ENCODE measurements around the gene GDA.

Gene GDA

DNA sequence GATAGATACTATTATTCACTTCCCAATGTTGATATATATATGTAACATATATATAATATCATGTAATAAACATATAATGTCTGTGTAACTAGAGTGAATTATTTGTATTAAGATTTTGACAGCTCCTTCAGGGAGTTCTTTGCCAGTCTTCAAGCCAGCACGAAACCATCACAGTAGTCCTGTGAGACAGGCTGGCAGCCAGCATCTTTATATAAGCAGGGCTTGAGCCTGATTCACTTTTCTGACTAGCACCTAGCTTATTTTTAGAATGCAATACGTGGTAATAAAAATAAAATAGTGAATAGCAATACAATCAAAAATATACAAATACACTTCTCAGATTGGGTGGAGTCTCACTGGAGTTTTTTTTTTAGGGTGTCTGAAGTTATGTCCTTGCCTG is 20.7 kb upstream of the GDA start:
- no peak overlapping the region for H3K9ac ChIP-seq (ENCODE audit: low read length)

DNA sequence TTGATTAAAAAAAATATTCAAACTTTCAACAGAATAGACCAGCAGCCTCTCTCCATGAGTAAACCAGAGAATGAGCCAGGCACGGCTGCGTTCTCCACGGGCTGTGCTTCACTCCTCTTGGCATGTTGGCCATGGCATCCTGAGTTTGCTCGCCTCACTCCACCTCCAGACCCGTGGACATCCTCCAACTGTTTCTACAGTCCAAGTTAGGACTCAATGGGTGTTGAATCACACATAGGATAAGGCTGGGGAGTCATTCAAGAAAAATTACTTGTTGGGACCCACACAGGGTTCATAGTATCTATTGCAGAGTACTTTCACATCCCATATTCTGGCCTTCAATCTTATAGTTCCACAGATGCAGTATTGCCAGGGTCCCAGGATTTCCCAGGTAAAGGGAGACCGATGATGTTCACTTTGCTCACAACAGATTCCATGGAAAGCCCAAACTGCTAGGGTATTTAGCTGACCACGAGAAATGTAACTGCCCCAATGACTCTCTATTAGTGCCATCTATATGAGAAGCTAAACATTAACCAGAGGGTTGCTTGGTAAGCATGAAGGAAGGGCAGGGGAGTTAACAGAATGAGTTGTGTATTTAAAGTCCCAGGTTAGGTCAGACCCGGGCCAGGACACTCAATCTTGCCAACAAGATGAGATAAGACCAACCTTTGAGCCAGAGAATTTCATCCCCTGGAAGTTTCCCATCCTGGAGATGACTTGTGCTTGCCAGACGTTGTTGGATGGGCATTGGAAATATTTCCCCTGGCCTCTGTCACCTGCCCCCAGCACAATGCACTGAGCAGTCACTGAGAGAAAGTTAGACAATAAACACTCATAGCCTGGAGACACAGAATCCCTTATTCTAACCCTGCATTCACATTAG is 19.7 kb upstream of the GDA start:
- H3K9ac ChIP-seq (ENCODE audit: low read length): no peak overlapping the region
- H3K36me3 ChIP-seq (replicated peaks; ENCODE audit: insufficient read depth, low read length): no peaks in the 10 kb centered on the region
- no peak overlapping the region for H2AFZ ChIP-seq (ENCODE audit: low read length)
- H3K79me2 ChIP-seq (ENCODE audit: low read length): no peaks in the 10 kb centered on the region
- no peak for TF ChIP-seq EZH2 (optimal IDR thresholded peaks at IDR 0.05; ENCODE audit: low read depth, low read length)
- TF ChIP-seq, protein P1, sequence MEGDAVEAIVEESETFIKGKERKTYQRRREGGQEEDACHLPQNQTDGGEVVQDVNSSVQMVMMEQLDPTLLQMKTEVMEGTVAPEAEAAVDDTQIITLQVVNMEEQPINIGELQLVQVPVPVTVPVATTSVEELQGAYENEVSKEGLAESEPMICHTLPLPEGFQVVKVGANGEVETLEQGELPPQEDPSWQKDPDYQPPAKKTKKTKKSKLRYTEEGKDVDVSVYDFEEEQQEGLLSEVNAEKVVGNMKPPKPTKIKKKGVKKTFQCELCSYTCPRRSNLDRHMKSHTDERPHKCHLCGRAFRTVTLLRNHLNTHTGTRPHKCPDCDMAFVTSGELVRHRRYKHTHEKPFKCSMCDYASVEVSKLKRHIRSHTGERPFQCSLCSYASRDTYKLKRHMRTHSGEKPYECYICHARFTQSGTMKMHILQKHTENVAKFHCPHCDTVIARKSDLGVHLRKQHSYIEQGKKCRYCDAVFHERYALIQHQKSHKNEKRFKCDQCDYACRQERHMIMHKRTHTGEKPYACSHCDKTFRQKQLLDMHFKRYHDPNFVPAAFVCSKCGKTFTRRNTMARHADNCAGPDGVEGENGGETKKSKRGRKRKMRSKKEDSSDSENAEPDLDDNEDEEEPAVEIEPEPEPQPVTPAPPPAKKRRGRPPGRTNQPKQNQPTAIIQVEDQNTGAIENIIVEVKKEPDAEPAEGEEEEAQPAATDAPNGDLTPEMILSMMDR (IDR thresholded peaks at IDR 0.05; ENCODE audit: low read length): no peak
- no peak for TF ChIP-seq EZH2phosphoT487 (IDR thresholded peaks at IDR 0.05; ENCODE audit: low read length)
- no peaks in the 10 kb centered on the region for H4K20me1 ChIP-seq (ENCODE audit: insufficient read depth, low read length)
- no peaks in the 10 kb centered on the region for H3F3A ChIP-seq (ENCODE audit: insufficient read depth, low read length)
- H3K4me1 ChIP-seq (ENCODE audit: low read length): no peaks in the 10 kb centered on the region
- H3K27me3 ChIP-seq (replicated peaks; ENCODE audit: insufficient read depth, low read length): no peaks in the 10 kb centered on the region
- no peaks in the 10 kb centered on the region for H3K9me3 ChIP-seq (replicated peaks; ENCODE audit: insufficient read depth, low read length)
- H3K4me3 ChIP-seq (ENCODE audit: low read length): no peak overlapping the region
- no peak overlapping the region for H3K27ac ChIP-seq (ENCODE audit: low read length)
- H3K4me2 ChIP-seq (ENCODE audit: low read depth, low read length): no peak overlapping the region
- H3K9me2 ChIP-seq (replicated peaks; ENCODE audit: insufficient read depth, low read length): no peaks in the 10 kb centered on the region
- no peak for DNase-seq

More for the DNA sequence above, 20.7 kb upstream of the GDA start:
- H3K27me3 ChIP-seq (replicated peaks; ENCODE audit: insufficient read depth, low read length): no peaks in the 10 kb centered on the region
- no peaks in the 10 kb centered on the region for H3K9me2 ChIP-seq (replicated peaks; ENCODE audit: insufficient read depth, low read length)
- H3K27ac ChIP-seq (ENCODE audit: low read length): no peak overlapping the region
- H3K4me2 ChIP-seq (ENCODE audit: low read depth, low read length): no peak overlapping the region
- no peak for TF ChIP-seq EZH2phosphoT487 (IDR thresholded peaks at IDR 0.05; ENCODE audit: low read length)
- TF ChIP-seq, protein P1 (IDR thresholded peaks at IDR 0.05; ENCODE audit: low read length): no peak
- TF ChIP-seq EZH2 (optimal IDR thresholded peaks at IDR 0.05; ENCODE audit: low read depth, low read length): no peak
- no peaks in the 10 kb centered on the region for H4K20me1 ChIP-seq (ENCODE audit: insufficient read depth, low read length)
- no peaks in the 10 kb centered on the region for H3K79me2 ChIP-seq (ENCODE audit: low read length)
- H2AFZ ChIP-seq (ENCODE audit: low read length): no peak overlapping the region
- H3K4me1 ChIP-seq (ENCODE audit: low read length): no peaks in the 10 kb centered on the region
- no peaks in the 10 kb centered on the region for H3K9me3 ChIP-seq (replicated peaks; ENCODE audit: insufficient read depth, low read length)
- H3K4me3 ChIP-seq (ENCODE audit: low read length): no peak overlapping the region
- no peak for DNase-seq
- no peaks in the 10 kb centered on the region for H3F3A ChIP-seq (ENCODE audit: insufficient read depth, low read length)
- H3K36me3 ChIP-seq (replicated peaks; ENCODE audit: insufficient read depth, low read length): no peaks in the 10 kb centered on the region

DNA sequence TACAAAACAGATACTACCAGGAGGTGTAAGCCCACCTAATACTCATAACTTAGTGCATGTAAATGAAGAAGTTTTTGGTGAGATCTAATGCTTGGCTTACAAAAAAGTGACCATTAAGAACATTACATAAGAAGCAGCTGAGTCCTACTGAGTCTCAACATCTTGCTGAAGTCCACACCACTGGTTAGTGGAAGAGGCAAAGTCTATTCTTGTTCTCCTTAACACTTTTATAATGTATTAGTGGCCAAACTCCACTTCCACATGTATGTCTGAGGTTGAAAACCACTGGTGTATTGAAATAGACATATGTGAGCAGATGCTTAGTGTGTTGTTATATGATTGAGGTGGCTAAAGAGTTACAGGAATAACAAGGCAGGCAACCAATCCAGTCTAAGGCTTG is 18.9 kb upstream of the GDA start:
- Histone ChIP-seq H2AFZ (ENCODE audit: low read length) (no peak overlapping the region), H3K9me2 (replicated peaks; ENCODE audit: insufficient read depth, low read length) (no peaks in the 10 kb centered on the region), H3K36me3 (replicated peaks; ENCODE audit: insufficient read depth, low read length) (no peaks in the 10 kb centered on the region), H3K4me2 (ENCODE audit: low read depth, low read length) (no peak overlapping the region), H3K27ac (ENCODE audit: low read length) (no peak overlapping the region), H3K9me3 (replicated peaks; ENCODE audit: insufficient read depth, low read length) (no peaks in the 10 kb centered on the region), H3K4me1 (ENCODE audit: low read length) (no peaks in the 10 kb centered on the region), H3K27me3 (replicated peaks; ENCODE audit: insufficient read depth, low read length) (no peaks in the 10 kb centered on the region), H3K4me3 (ENCODE audit: low read length) (no peak overlapping the region), H3K9ac (ENCODE audit: low read length) (no peak overlapping the region), H3F3A (ENCODE audit: insufficient read depth, low read length) (no peaks in the 10 kb centered on the region), H3K79me2 (ENCODE audit: low read length) (no peaks in the 10 kb centered on the region), H4K20me1 (ENCODE audit: insufficient read depth, low read length) (no peaks in the 10 kb centered on the region)
- DNase-seq: no peak
- TF ChIP-seq EZH2phosphoT487 (IDR thresholded peaks at IDR 0.05; ENCODE audit: low read length) (no peak), EZH2 (optimal IDR thresholded peaks at IDR 0.05; ENCODE audit: low read depth, low read length) (no peak)
- TF ChIP-seq, protein P1 (IDR thresholded peaks at IDR 0.05; ENCODE audit: low read length): no peak
